ENCODE measurements around the gene TRIM29. TPM values are rescaled to one million over a fixed set of nuclear protein-coding genes. Genes with fewer than 3 reads are reported as not detected.

Gene TRIM29
- total and polyA plus RNA-seq, 2 of the 13 experiments (the other 11 are each of a cell fraction or from before 2014, with no cell fraction given): 0.86 TPM

GRCh38 chr11:120168960-120169681, 31.2 kb upstream of the TRIM29 start (continued):
- no peak for TF ChIP-seq NR0B2 (CRISPR knock-in tag; IDR thresholded peaks at IDR 0.05)
- no peak for TF ChIP-seq CHD2 (IDR thresholded peaks at IDR 0.05; ENCODE audit: low read depth, low read length)
- TF ChIP-seq RAD21 (CRISPR knock-in tag; IDR thresholded peaks at IDR 0.05): peak; percentile 58
- TF ChIP-seq ZNF207 (IDR thresholded peaks at IDR 0.05; ENCODE audit: borderline replicate concordance): no peak
- no peak for TF ChIP-seq ADNP (CRISPR knock-in tag; IDR thresholded peaks at IDR 0.05)
- TF ChIP-seq HNRNPLL (IDR thresholded peaks at IDR 0.05; ENCODE audit: low read depth, low read length, poor library complexity, severe bottlenecking): peak; percentile 51
- TF ChIP-seq IKZF1 (IDR thresholded peaks at IDR 0.05): no peak
- TF ChIP-seq ZNF281 (CRISPR knock-in tag; IDR thresholded peaks at IDR 0.05; ENCODE audit: borderline replicate concordance): no peak
- no peak for TF ChIP-seq EP300 (IDR thresholded peaks at IDR 0.05; ENCODE audit: low read depth in 2 of 2, low read length in 2 of 2)
- no peak for TF ChIP-seq EP300 (CRISPR knock-in tag; IDR thresholded peaks at IDR 0.05; ENCODE audit: borderline replicate concordance)
- peak; percentile 38; the same call in 1 of the 2 replicates for TF ChIP-seq MYC (CRISPR knock-in tag; IDR thresholded peaks at IDR 0.05; ENCODE audit: borderline replicate concordance)
- TF ChIP-seq ZNF772 (CRISPR knock-in tag; IDR thresholded peaks at IDR 0.05): 0 out of 2 replicates have a peak, but pooled peaks have one; percentile 49
- no peak for TF ChIP-seq BRD4 (CRISPR knock-in tag; IDR thresholded peaks at IDR 0.05)
- TF ChIP-seq CREBL2 (CRISPR knock-in tag; IDR thresholded peaks at IDR 0.05; ENCODE audit: borderline replicate concordance): no peak
- no peak for TF ChIP-seq NR2F1 (CRISPR knock-in tag; IDR thresholded peaks at IDR 0.05)
- no peak for TF ChIP-seq SP2 (CRISPR knock-in tag; IDR thresholded peaks at IDR 0.05)
- no peak for TF ChIP-seq HNF1A (IDR thresholded peaks at IDR 0.05; ENCODE audit: low read depth)
- 0 out of 2 replicates have a peak, but pooled peaks have one; percentile 40 for TF ChIP-seq HNF1A (CRISPR knock-in tag; IDR thresholded peaks at IDR 0.05; ENCODE audit: borderline replicate concordance)
- no peak for TF ChIP-seq SRSF9 (IDR thresholded peaks at IDR 0.05; ENCODE audit: borderline replicate concordance, insufficient read depth, low read depth, low read length, poor library complexity, severe bottlenecking)
- no peak for TF ChIP-seq HIC2 (CRISPR knock-in tag; IDR thresholded peaks at IDR 0.05; ENCODE audit: low read depth)

Data from HepG2 (cell line).